ENCODE results near the gene FAM20B. TPM values are rescaled to one million over a fixed set of nuclear protein-coding genes. Genes with fewer than 3 reads are reported as not detected.

The FAM20B gene
- polyA plus RNA-seq, 5 donors = 25.2 to 37.1 (median 35.2) TPM

DNA sequence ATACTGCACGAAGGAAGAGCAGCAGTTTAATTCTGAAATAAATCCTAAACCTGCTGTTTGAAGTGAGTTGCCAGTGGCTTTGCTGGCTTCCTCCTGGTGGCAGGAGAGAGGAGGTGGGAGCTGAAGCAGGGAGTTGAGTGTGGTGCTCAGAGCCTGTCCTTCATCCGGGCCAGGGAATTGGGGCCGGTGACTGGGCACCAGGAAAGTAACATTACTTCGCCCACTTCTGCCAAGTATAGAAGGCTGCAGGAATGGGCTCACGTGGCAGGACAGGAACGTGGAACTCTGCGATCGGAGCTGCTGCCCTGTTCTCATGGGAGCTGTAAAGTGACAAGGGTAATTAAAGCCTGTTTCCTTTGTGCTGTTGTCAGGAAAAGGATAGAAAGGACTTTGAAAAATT, 64.8 kb downstream of the FAM20B start:
- no peak for DNase-seq

GRCh38 chr1:179090923-179091322, 65.2 kb downstream of the FAM20B start:
- no peak for DNase-seq

DNA sequence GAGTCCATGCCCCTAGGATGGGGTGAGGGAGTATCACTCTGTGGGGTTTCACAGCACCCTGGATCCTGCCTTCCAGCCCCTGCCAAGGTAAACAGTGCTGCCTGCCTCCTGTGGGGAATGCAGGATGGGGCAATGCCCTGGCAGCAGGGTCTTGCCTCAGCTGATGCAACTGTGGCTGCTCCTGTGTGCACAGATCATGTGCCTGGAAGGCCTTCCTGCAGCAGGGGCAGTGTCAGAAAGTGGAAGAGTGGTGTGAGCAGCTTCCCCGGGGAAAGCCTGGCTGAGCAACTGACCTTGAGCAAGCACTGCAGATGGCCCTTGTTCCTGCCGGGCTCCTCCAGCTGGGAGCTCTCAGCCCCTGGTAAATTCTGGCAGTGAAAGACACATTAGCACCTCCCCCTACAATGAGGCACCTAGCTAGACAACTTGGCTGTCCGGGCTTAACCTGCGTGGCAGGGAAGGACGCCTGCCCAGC, 66.0 kb downstream of the FAM20B start:
- DNase-seq = no peak

DNA sequence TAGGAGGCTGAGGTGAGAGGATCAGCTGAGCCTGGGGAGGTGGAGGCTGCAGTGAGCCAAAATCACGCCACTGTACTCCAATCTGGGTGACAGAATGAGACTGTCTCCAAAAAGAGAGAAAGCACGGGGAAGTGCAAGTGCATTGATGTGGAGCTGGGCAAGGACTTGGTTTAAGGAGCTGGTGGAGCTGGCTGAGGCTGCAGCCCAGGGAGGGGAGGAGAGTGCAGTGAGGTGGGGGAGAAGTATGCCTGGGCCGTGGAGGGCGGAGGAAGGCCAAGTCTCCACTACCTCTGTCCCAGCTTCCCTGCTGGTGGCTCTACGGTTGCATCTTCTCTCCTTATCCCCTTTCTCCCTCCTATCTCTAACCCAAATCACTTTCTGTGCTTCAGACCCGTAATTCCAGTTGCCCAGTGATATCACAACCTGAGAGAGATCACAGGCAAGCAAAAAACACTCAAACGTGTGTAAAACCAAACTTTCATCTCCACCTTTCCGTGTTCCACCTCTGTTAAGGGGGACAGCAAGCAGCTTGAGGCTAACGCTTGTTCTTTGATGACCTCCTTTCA, 67.3 kb downstream of the FAM20B start:
- no peak for DNase-seq

- peak in 1 of 2 donors; percentile 38 for DNase-seq
Measured at GRCh38 chr1:179094818-179095217, 69.1 kb downstream of the FAM20B start.

DNA sequence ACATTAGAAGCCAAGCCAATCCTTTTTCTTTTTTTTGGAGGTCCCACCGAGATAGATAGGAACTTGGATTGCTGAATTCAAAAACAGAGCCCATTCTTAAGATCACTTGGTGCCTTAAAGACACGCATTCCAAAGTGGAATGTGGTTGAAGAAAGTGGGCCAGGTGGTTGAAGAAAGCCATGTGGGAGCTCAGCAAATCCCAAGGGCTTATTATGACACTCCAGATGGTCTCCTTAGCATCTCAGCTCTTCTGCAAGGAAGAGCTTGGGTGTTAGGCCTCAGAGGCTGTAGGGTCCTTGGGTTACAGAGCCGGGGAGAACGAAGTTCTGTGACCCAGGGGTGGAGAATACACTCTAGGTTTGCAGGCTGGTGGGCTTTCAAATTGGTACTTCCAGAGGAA, 69.7 kb downstream of the FAM20B start:
- DNase-seq = no peak

DNA sequence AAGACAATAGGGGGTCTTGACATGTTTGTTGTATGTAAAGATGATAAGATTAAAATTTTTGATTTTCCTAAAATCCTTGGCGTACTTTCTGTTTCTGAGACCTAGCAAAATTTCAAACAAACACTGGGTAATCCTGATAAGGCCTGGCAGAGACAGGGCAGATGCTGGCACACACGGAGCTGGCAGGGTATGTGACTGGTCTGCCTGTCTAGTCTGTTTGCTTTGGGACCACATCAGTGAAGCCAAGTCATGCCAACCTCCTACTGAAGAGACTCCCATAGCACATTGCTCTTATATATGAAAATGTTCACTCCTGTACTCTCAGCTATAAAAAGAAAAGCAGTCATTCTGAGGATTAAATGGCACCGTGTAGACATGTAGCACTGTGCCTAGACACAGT, 70.2 kb downstream of the FAM20B start:
- no peak for DNase-seq

- DNase-seq = no peak
Measured at GRCh38 chr1:179099891-179100290, 74.2 kb downstream of the FAM20B start.

- no peak for DNase-seq
Measured at GRCh38 chr1:179101566-179101965, 75.9 kb downstream of the FAM20B start.

GRCh38 chr1:179103999-179104398, 78.3 kb downstream of the FAM20B start:
- DNase-seq = no peak

DNA sequence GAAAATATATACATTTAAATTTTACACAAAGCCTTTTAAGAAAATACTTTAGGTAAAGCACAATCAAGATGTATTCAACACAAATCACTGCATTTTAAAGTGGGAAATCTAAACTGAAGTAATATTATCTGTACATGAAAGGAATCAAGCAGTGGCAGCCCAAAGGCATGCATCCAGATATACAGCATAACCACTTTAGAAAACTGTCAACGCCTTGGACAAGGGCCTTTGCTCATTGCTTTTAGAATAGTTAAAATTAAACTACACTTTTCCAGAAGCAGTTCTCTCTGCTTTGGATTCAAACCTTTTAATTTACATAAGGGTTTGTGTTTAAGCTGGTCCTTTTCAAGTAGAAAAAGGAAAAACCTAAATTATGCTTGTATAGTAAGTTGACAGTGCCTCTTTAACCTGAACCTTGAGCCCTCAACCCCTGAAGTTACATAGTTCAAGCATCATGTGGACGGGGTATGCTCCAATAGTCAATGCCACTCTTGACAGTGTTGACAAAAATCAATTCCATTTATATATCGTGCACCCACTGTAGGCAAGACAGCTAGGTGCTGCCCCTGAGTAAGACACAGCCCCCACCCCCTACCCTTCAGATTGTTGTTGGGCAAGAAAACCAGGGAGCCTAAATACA, 79.0 kb downstream of the FAM20B start:
- DNase-seq = no peak

DNA sequence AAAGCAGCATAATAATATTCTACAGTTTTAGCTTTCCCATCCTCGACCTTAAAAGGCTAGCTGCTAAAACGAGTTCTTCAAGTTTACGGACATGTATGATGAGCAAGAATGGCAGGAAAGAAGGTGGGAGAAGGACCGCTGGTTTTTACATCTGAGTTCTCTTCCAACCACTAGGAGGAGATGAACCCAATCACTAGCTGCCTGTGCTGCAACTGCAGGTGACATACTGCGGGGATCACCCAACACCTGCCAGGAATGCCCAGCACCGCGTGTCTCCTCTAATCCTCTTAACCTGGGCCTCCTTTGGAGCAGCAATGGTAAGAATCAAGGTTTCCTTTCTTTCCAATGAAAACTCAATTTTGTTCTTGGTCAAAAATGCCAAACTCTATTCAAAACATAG, 79.7 kb downstream of the FAM20B start:
- no peak for DNase-seq

DNA sequence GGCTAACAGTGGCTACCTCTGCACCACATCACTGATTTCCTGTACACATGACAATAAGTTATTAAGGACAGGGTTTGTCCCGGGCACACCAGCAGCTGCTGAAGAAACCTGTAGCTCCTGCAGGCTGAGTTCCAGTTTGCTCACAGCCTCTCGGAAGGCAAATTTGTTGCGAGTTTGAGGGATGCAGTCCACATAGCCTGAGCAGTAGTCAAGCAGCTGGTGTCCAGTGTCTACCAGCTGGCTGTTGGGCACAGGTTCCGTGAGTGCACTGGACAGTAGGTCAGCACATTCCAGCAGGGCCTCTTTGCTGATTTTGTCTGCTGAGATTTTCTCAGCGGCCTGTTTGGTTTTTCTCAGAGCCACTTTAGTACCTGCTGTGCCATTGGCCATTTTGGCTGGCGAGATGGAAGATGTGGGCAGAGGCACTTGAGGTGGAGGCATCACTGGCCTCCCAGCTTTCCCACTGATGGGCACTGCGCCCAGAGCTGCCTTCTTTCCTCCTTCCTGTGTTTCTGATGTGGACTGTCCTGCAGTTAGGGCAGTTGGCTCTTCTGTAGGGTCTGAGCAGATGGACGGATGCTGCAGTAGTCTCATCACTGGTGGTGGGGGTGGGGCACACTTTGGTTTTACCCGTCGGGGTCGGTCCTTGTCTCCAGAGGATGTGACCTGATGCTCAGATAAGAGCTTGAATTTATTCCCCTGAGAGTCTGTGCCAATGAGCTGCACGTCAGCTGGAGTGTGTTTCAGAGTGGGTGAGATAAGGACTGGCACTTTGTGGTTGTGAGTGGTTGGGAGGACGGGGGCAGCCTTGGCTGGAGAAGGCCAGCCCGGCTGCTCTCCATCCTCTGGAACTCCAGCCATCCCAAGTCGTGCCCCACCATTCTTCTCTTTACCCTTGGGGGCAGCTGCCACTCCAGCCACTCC, 82.3 kb downstream of the FAM20B start:
- DNase-seq = no peak

DNA sequence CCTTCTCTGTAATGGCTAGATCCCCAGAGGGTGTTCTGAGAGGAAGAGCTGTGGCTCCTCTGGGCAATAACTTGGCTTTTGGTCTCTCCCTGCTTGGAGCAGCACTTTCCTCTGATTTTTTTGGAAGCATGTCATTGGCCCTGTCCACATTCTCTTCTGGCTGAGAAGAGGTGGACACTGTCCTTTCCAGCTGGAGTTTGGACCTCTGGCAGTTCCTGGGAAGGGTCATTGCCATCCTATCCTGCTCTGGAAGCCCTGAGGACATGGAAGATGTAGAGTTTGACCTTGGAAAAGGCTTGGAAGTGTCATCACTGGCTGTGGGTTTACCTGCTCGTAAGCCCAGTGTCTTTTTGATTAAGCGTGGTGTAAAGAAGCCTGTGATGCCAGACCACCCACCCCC, 83.0 kb downstream of the FAM20B start:
- DNase-seq = no peak

- no peak for DNase-seq
Measured at GRCh38 chr1:179115181-179115580, 89.5 kb downstream of the FAM20B start.

- no peak for DNase-seq
Measured at GRCh38 chr1:179119513-179119912, 93.8 kb downstream of the FAM20B start.

GRCh38 chr1:179120736-179121135, 95.0 kb downstream of the FAM20B start:
- DNase-seq = no peak

GRCh38 chr1:179121159-179121938, 95.7 kb downstream of the FAM20B start:
- peak in 1 of 2 donors; percentile 35 for DNase-seq

DNA sequence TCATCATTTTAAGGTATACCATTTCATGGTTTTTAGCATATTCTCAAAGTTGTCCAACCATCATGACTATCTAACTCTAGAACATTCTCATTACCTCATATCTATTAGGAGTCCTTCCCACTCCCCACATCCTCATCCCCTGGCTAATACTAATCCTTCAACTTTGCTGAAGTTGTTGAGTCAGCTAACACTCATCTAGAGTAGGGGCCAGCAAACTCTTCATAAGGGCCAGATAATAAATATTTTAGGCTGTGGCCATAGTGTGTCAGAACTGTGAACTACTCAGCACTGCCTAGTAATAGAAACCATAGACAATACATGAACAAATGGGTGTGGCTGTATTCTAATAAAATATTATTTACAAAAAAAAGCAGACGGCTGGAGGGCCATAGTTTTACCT, 99.2 kb downstream of the FAM20B start:
- DNase-seq = no peak
